Measurements from ENCODE around the gene OR4A47. TPM values are rescaled to one million over a fixed set of nuclear protein-coding genes. Genes with fewer than 3 reads are reported as not detected.

The OR4A47 gene, protein sequence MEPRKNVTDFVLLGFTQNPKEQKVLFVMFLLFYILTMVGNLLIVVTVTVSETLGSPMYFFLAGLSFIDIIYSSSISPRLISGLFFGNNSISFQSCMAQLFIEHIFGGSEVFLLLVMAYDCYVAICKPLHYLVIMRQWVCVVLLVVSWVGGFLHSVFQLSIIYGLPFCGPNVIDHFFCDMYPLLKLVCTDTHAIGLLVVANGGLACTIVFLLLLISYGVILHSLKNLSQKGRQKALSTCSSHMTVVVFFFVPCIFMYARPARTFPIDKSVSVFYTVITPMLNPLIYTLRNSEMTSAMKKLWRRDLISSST
- total RNA-seq, result not detected in 2 replicates

DNA sequence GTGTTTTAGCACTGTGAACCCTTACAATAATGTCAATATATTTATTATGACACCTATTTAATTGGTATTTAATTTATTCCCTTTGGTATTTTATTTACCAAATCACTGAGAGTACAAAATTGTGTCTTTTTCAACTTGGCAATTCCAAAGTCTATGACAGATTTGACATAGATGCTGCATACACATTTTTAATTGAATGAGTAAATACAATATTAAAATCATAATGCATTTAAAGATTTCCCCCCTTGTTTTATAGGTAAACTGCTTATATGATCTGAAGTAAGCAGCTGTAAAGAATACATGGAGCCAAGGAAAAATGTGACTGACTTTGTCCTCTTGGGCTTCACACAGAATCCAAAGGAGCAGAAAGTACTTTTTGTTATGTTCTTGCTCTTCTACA lies at the start of gene OR4A47:
TSS of gene OR4A47 (plus strand) at position 301 of the 400 bp plus-strand sequence. CDS start at position 301, 0 bp downstream.

Other genes starting within 250 kb of the OR4A47 start
- not detected in 2 replicates for gene OR4X2, start 243.7 kb upstream of the OR4A47 start, total RNA-seq
- gene OR4X1, start 224.9 kb upstream of the OR4A47 start, total RNA-seq, result not detected in 2 replicates
- gene OR4S1, start 182.6 kb upstream of the OR4A47 start, total RNA-seq, result not detected in 2 replicates
- gene OR4C3, start 163.9 kb upstream of the OR4A47 start, total RNA-seq, result not detected in 2 replicates
- gene OR4C5, start 122.3 kb upstream of the OR4A47 start, total RNA-seq, result not detected in 2 replicates

Measured in vein endothelial cell (primary cell).